Naive thymus-derived CD8-positive, alpha-beta T cell (primary cell): Measurements from ENCODE around the gene FAM9C. TPM values are rescaled to one million over a fixed set of nuclear protein-coding genes. Genes with fewer than 3 reads are reported as not detected.

Experiments
- ATAC-seq, 2 donors: fragments of 150-1000 bp; cut with Tn5 transposase in 1 of 2; sonication (Bioruptor Pico), chemical (Tn5 transposase) in 1 of 2; 1 replicate in 1 of 2; 2 replicates in 1 of 2; pipeline ENCODE4 v1.10.0; 2021; ENCODE audit warnings: mild to moderate bottlenecking in 2 of 2, moderate library complexity in 2 of 2
- POLR2A ChIA-PET: fragments of 350-600 bp; sonication (Branson Sonifier 250); formaldehyde crosslinking; loops from one replicate; lab custom pipeline; 2021; ENCODE audit warnings: antibody characterized with exemption; lab: Charles Lee
- DNase-seq, 10 donors: peaks; one replicate each; pipeline versions ENCODE4 v3.0.0 to v3.0.0-alpha.2; 2020 to 2022
- H3K27ac Mint-ChIP-seq, 10 donors: one replicate each; pipeline ENCODE4 v1.8.0; 2020 to 2022; ENCODE audit warnings: mild to moderate bottlenecking in 10 of 10, mixed read lengths in 10 of 10, moderate library complexity in 4 of 10, inconsistent platforms in 1 of 10
- H3K27me3 Mint-ChIP-seq, 5 donors: one replicate each; pipeline ENCODE4 v1.8.0; 2021 to 2022; ENCODE audit warnings: mixed read lengths in 5 of 5
- H3K36me3 Mint-ChIP-seq, 3 donors: one replicate each; pipeline ENCODE4 v1.8.0; 2020 to 2022; ENCODE audit warnings: mixed read lengths in 3 of 3, mild to moderate bottlenecking in 2 of 3, inconsistent platforms in 1 of 3
- H3K4me1 Mint-ChIP-seq, 4 donors: one replicate each; pipeline ENCODE4 v1.8.0; 2021 to 2022; ENCODE audit warnings: mixed read lengths in 4 of 4
- H3K4me3 Mint-ChIP-seq, 10 donors: one replicate each; pipeline ENCODE4 v1.8.0; 2020 to 2022; ENCODE audit warnings: mild to moderate bottlenecking in 10 of 10, mixed read lengths in 10 of 10, moderate library complexity in 6 of 10, inconsistent platforms in 1 of 10
- H3K9me3 Mint-ChIP-seq, 9 donors: one replicate each; pipeline ENCODE4 v1.8.0; 2020 to 2022; ENCODE audit warnings: mixed read lengths in 9 of 9, mild to moderate bottlenecking in 3 of 9, inconsistent platforms in 1 of 9, moderate library complexity in 1 of 9
- polyA plus RNA-seq, 3 donors: library from polyadenylated mRNA; unstranded; fragments of 300-500 nt; fragmentation: Illumina TruSeq; gene quantifications; one replicate each; pipeline ENCODE4 v1.2.3, GENCODE V29; 2021
- total RNA-seq, 8 experiments: library from RNA in 2 of 8; stranded (reverse) in 2 of 8; gene quantifications; one replicate each; pipeline ENCODE4 v1.2.3 and lab custom pipeline; 2021 to 2026

The FAM9C gene
- total and polyA plus RNA-seq, 5 experiments from 2014 or later = not detected

GRCh38 chrX:12987900-12988594 is 56.4 kb downstream of the FAM9C start:
- Mint-ChIP-seq H3K36me3 (peaks cover 0 to 5% (median 4%) of the 10 kb centered on the region in 3 donors), H3K27ac (peak overlapping the region in 3 of 10 donors; percentile 5 to 57 (median 51)), H3K27me3 (no peaks in the 10 kb centered on the region), H3K4me3 (peak overlapping the region in 1 of 10 donors; percentile 36), H3K4me1 (peaks cover 23 to 65% (median 58%) of the 10 kb centered on the region in 4 donors), H3K9me3 (peaks cover 0 to 5% (median 2%) of the 10 kb centered on the region in 9 donors)
- POLR2A ChIA-PET = interaction anchor here (0.7 to 24.3 kb wide), 4 partner anchors 12 to 115 kb away, joined by 5 to 1336 read pairs (median 186); partner anchors contain the start of gene TMSB4X
- no peak for ATAC-seq
- DNase-seq = no peak

- H3K9me3 Mint-ChIP-seq = peaks cover 0 to 5% (median 2%) of the 10 kb centered on the region in 9 donors
- no peaks in the 10 kb centered on the region for H3K27me3 Mint-ChIP-seq
- peak overlapping the region in 4 of 10 donors; percentile 8 to 81 (median 38) for H3K4me3 Mint-ChIP-seq
- POLR2A ChIA-PET = interaction anchor here (0.7 to 24.3 kb wide), 5 partner anchors 11 to 116 kb away, joined by 5 to 1336 read pairs (median 42); partner anchors contain the start of gene TMSB4X
- no peak for DNase-seq
- ATAC-seq = no peak
- H3K27ac Mint-ChIP-seq = peak overlapping the region in 6 of 10 donors; percentile 96 to 100 (median 98)
- peaks cover 23 to 68% (median 62%) of the 10 kb centered on the region in 4 donors for H3K4me1 Mint-ChIP-seq
- peaks cover 0 to 5% (median 4%) of the 10 kb centered on the region in 3 donors for H3K36me3 Mint-ChIP-seq
Observed at GRCh38 chrX:12987340-12987739, 57.1 kb downstream of the FAM9C start.

- DNase-seq (no peak), ATAC-seq (no peak)
- Mint-ChIP-seq H3K4me1 (peaks cover 23 to 71% (median 64%) of the 10 kb centered on the region in 4 donors), H3K27me3 (no peaks in the 10 kb centered on the region), H3K4me3 (peak overlapping the region in 8 of 10 donors; percentile 3 to 81 (median 48)), H3K9me3 (peaks cover 0 to 5% (median 2%) of the 10 kb centered on the region in 9 donors), H3K27ac (peak overlapping the region; percentile 37 to 100 (median 97)), H3K36me3 (peaks cover 0 to 5% (median 4%) of the 10 kb centered on the region in 3 donors)
- POLR2A ChIA-PET = interaction anchor here (1.2 to 24.3 kb wide), 5 partner anchors 11 to 100 kb away, joined by 3 to 1336 read pairs (median 42); partner anchors contain the start of gene TMSB4X
Observed at GRCh38 chrX:12986886-12987285, 57.5 kb downstream of the FAM9C start.

- Mint-ChIP-seq H3K27me3 (no peaks in the 10 kb centered on the region), H3K27ac (peak overlapping the region; percentile 93 to 100 (median 98)), H3K4me3 (peak overlapping the region; percentile 3 to 81 (median 58)), H3K4me1 (peaks cover 25 to 70% (median 62%) of the 10 kb centered on the region in 4 donors), H3K9me3 (peaks cover 0 to 5% (median 2%) of the 10 kb centered on the region in 9 donors), H3K36me3 (peaks cover 0 to 5% (median 4%) of the 10 kb centered on the region in 3 donors)
- POLR2A ChIA-PET = interaction anchor here (1.2 to 24.3 kb wide), 9 partner anchors 10 to 100 kb away, joined by 3 to 1336 read pairs (median 17); partner anchors contain the start of gene TMSB4X
- DNase-seq (no peak), ATAC-seq (no peak)
Observed at GRCh38 chrX:12986164-12986779, 58.1 kb downstream of the FAM9C start.

Other genes with a start within 250 kb of the FAM9C start
- under 1 TPM; 0.38 to 0.52 TPM for gene TLR7, start 177.5 kb downstream of the FAM9C start, total RNA-seq
- not detected for gene TLR7, start 177.5 kb downstream of the FAM9C start, polyA plus RNA-seq
- under 1 TPM; 0.21 to 0.22 TPM for gene TLR8, start 138.0 kb downstream of the FAM9C start, total RNA-seq
- gene TLR8, start 138.0 kb downstream of the FAM9C start, polyA plus RNA-seq = not detected
- gene TMSB4X, start 69.5 kb downstream of the FAM9C start, total RNA-seq = 1,000 to 10,000 TPM; 4,350 to 4,478 TPM
- over 10,000 TPM; 23,903 to 30,039 (median 28,786) TPM for gene TMSB4X, start 69.5 kb downstream of the FAM9C start, polyA plus RNA-seq